Stimulated activated CD8-positive, alpha-beta memory T cell treated with anti-CD3 and anti-CD28 coated beads, Interleukin-15, amount 100 ng/mL, for 24 hours (primary cell): ENCODE measurements around the gene GIT2.
"Not testable (repeated sequence)": the region's sequence is repeated elsewhere in the genome, so short reads cannot be mapped to it uniquely, and the experiment has no call there.

ENCODE experiments used
- DNase-seq: peaks from one replicate; pipeline ENCODE4 v3.0.0-alpha.2; 2020; ENCODE audit warnings: low read depth

Gene GIT2

DNA sequence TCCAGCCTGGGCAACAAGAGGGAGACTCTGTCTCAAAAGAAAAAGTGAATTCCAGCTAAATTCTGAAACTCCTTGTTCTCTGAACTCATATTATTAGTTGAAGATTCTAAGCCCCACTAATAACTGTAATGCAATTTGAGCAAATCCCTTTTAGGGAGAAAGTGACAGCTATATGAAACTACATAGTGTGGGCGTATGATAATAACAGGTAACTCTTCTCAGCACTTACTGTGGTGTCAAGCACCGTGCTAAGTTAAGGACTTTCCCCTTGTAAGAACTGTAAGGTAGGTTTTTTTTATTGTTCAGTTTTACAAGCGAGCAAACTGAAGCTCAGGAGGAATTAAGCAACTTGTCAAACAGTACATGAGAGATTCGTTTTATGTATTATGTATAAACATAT lies 8.4 kb upstream of the GIT2 start:
- no peak for DNase-seq

DNA sequence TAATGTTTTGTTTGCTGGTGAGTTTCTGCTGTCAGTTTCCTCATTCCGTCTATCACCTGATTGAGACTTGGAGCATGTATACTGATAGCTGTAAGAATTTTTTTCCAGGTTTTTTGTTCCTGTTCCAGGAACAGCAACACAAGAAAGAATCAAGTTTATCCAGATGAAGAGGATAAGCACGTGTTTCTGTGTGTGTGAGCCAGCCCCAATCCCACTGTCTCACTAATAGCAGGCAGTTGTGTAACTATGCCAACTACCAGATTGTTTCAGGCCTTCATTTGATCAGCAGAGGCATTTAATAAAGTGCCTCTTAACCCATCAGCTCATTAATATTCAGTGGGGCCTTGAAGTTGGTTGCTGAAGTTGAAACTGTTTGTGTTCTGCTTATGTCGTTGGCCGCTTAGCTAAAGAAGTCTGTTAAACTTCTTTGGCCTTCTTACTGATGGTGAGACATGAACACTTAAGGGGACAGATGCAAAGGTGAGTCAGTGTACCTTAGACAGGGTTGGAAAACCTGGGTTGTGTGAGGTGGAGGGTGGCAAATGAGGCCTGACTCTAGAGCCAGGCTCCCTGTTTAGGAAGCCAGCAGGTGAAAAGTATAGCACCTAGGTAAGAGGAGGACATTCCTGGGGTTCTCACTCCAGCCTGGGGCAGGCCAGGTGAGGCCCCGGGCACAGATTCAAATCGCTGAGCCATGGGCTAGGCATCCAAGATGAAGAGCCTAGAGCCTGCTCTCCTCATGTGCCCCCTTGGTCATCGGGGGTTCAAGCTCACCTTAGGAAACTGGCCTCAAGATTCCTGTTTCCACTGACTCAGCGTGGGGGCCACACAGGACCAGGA lies 6.7 kb upstream of the GIT2 start:
- DNase-seq, result no peak

DNA sequence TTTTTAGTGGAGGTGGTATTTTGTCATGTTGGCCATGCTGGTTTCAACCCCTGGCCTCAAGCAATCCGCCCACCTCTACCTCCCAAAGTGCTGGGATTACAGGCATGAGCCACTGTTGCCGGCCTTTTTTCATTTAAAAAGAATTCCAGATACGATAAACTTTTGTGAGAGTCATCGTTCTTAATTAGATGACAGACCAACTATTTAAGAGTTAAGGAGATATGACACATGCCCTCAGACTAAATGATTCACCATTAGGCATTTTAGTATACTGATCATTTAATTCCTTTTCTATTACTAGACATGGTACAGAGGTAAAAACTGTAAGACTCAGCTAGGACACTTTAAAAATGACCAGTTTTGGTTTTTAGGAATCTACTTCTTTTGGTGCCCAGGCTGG lies 5.4 kb upstream of the GIT2 start:
- no peak for DNase-seq

DNA sequence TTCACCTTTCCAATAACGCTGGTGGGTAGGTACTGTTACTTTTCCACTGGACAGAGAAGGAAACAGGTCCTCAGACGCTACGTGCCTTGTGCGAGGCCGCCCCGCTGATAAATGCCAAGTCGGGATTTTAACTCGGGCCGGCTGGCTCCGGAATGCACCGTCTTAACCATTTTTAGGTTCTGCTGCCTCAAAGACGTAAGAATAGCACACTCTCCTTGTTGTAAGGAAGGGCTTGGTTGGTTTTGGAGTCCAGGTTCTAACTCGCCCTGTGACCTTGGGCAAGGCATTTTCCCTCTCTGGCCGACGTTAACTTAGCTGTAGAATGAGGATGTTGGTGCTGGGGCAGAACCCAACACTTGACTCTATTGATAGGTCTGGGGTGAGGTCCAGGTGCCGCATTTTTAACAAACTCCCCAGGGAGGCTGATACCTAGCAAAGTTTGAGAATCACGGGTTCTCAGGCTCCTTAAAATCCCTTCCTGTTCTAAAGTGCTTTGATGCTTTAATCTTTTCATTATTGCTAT lies 3.9 kb upstream of the GIT2 start:
- no peak for DNase-seq

DNA sequence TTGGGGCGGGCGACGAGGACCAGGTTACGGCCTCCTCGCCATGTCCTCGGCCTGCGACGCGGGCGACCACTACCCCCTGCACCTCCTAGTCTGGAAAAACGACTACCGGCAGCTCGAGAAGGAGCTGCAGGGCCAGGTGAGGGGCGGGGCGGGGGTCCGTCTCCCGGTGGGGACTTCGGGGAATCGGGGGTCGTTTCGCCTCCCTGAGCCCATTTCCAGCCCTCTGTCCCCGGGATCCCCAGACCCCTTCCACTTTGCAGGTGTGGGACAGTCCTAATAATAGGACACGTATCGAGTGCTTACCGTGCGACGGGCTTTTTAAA lies 3.4 kb upstream of the GIT2 start:
- no peak for DNase-seq

DNA sequence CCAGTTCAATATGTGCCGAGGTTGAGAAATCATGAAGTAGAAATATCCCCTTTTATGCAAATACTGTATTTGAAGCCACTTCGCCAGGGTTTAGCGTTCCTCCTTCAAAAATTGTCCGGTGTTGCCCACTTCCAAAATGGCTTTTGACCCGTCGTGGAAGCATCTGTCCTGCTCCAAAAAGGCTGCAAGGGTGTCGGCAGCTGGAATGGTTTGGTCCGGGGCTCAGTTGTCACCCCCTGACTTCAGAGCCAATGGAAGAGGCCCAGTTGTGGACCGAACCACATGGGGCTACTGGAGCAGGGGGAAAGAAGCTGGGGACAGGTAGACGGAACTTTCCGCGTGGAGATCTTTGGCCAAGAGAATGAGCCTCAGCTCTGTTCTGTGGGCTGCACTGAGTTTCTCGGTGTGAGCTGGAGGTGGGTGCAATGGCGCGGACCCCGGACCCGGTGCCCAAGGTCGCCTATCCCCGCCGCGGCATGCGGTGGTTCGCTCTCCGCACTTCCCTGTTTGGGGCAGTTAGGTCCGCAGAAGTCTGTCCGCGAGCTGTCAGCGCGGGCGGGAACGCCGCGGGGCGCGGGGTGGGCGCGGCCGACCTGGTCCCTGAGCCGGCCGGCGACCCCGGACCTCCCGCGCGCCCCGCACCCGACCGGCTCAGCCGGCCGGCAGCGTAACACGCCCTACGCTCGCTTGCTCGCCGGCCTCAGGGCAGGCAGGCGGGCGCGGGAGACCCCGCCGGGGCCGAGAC lies 2.9 kb upstream of the GIT2 start, which contains the start of gene ANKRD13A:
ANKRD13A (plus strand) TSS at position 527 of the 745 bp plus-strand sequence. CDS start 259 bp downstream, outside the sequence.
- peak; percentile 57 for DNase-seq

DNA sequence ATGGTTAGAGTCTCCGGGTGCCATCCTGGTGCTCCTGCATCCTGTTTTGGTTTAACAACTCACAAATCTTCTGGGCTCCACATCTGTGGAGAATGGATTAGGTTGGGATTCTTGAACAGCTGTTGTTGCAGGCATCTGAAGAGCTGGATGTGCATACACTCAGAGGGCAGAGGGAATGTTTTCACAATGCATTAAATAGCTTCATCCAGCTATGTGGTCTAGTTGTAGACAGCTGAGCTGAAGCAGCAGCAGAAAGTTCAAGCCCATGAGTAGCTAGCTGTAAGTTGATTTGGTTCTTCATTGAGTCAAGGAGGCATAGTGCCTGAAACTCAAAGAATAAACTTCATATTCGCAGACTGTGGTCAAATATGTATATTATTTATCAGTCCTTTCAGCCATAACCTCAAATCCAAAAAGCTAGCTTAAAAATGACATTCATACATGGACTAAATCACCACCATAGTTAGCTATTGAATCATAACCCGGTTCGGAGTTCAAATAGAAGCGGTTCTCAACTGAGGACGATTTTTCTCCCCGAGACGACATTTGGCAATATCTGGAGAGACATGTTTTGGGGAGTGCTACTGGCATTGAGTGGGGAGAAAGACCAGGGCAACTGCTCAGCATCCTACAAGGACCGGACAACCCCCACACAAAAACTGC lies 2.2 kb upstream of the GIT2 start:
- no peak for DNase-seq

DNA sequence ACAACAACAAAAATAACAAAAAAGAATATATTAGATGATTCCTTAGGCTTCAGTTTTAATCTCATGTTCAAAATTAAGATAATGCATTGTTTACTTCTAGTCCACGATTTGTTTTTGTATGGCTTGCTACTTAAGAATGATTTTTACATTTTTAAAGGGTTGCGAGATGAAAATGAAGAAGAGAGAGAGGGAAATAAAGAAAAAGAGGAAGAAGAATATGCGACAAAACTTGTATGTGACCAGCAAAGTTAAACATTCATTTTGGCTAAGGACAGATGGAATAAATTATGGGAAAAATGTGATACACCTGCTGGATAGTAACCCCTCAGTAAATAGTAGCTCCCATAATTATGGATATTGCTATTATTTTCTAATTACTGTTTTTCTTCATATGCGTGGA lies 1.2 kb upstream of the GIT2 start:
- DNase-seq, result no peak

DNA sequence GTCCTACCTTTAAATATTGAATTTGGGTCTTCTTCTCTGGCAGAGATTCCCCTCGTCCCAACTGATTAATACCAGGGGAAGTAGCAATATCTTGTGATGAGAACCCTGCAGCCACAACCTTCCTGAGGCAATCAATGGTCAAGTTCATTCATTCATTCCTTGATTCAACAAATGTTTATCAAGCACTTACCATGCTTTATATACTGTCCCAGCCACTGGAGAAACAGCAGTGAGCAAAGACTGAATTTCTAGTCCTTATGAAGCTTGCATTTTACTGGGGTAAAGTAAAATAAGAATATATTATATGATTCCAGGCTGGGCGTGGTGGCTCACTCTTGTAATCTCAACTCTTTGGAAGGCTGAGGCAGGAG lies 300 bp upstream of the GIT2 start:
- DNase-seq, result no peak

DNA sequence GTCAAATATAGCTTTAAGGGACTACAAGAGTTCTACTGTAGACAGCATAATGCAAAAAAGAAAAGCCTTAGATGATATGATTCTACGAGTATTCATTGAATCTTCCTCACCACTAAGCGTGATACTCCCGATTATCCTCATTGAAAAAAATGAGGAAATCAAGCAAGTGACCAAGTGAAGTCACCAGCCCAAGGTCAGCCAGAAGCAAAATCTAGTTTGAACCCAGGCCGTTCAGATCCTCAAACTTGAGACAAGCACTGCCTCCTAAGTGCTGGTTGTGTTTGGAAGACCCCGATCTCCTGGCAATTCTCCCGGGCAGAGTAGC lies 845 bp downstream of the GIT2 start:
- no peak for DNase-seq

DNA sequence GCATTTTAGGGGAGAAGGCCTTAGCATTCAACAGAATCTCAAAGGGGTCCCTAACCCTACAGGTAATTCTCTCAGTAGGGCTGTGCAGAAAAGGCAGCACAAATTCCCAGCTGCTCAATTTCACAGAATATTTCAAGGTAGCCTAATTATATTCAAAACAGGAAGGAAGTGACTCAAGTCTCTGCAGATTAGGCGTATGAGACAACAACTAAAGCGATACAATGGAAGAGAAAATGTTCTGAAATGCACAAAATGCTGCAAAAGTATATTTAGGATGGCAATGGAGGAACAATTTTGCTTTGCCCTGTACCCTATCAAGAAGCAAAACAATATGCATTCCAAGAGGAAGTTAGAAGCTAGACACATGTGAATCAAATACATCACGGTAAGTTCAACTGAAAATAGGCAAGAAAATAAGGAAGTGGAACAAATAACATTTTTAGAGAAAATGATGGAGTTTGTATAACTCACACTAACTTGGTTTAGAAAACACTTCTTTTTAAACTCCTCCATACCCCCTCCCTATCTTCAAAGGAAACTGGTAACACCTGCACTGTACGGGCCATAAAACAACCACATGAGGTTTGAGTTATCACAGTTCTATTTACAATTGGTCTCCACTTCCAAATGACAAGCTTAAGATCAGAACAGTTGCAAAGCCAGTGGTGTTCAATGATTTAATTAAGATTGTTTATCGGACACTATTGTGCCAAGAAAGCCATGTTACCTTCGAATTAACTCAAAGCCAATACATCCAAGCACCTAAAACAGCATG lies 1.6 kb downstream of the GIT2 start:
- DNase-seq, result no peak

DNA sequence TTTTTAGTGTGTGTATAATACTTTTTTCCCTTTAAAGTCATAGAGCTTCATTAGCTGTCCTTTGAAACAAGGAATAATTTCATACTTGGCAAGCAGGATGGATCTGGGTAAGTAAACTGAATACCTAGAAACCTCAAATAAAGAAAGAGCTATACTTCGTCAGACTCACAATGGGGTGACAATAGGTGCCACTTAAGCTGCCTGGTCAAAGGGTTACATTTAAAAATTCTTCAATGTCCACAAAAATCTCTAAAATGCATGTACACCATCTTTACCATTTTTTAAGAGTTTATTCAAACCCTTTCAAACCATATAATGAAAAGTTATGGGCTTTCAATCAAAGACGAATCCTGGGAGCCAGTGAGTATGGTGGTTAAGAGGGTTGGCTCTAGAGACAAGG lies 3.1 kb downstream of the GIT2 start:
- no peak for DNase-seq

DNA sequence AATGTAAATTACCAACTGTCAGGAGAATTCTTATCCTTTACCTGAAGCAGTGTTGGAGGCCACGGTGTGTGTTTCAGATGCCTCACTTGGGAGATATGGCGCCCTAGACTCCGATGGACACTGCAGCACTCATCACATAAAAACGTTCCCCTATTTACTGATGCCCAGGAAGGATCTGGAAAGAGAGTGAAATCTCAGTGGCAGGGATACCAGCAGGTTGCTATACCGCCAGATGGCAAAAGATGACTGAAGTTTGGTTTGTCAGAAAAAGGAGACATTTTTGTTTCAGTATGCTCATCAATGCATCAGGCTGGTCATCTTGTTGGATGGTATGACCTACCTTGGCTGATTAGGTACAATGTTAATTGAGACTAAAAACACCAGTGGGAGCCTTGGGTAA lies 4.6 kb downstream of the GIT2 start:
- DNase-seq, result no peak

DNA sequence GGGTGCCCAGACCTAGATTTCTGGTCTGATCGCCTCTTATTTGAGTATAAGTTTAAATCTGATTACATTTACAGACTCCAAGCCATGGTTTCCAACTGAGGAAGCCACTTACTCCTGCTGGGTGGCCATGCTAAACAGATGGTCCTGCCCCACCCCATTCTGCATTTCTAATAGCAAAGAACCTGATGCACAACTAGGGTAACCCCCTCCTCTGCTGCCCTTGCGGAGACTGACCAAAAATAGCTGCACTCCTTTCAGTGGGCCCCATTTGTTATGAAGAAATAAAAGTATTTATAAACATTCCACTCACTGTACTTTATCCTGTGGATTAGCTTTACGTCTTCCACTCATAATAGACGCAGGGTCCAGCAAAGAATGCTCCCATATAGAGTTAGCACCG lies 6.8 kb downstream of the GIT2 start:
- no peak for DNase-seq

DNA sequence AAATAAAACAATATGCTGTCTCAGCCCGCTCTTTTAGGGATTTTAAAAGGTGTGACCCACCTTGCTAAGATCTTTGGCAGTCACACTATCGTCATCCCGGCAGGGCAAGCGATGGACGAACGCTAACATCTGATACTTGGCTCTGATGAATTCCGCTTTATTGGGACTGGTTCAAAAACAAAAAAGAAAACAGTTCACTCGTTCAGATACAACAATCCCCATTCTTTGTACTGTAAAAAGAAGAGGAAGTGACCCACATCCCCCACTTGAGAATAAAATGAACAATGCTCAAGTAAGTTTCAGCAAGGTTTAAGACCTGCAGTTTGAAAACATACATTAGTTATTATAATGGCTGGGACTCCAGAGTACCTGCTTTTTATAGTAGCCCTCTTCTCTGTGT lies 7.3 kb downstream of the GIT2 start:
- DNase-seq, result no peak

DNA sequence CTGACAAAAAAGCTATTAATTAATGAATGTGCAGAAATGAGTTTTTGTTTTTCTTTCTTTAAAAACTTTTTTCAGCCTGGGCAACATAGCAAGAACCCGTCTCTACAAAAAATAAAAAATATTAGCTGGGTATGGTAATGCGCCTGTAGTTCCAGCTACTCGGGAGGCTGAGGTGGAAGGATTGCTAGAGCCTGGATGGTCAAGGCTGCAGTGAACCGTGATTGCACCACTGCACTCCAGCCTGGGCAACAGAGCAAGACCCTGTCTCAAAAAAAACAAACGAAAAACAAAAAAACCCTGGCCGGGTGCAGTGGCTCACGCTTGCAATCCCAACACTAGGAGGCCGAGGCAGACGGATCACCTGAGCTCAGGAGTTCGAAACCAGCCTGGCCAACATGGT lies 7.9 kb downstream of the GIT2 start:
- no peak for DNase-seq

DNA sequence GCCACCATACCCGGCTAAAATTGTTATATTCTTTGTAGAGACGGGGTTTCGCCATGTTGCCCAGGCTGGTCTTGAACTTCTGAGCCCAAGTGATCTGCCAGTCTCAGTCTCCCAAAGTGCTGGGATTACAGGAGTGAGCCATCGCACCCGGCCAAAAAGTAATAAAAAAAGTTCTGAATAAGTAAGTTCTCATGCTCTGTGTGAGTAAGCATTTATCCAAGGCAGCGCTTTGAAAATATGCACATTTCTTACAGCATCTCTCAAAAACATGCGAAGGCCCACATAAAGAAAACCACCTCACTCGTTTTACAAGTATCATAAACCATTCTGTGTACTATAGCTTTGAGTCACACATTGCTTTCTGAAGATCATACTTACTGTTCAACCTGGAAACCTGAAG lies 8.6 kb downstream of the GIT2 start:
- no peak for DNase-seq

DNA sequence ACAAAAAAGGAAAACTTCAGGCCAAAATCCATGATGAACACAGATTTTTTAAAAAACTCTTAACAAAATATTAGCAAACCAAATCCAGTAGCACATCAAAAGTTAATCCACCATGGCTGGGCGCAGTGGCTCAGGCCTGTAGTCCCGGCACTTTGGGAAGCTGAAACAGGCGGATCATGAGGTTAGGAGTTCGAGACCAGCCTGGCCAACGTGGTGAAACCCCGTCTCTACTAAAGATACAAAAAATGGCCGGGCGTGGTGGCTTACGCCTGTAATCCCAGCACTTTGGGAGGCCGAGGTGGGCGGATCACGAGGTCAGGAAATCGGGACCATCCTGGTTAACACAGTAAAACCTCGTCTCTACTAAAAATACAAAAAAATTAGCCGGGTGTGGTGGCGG lies 9.9 kb downstream of the GIT2 start:
- DNase-seq, result not testable (repeated sequence)

DNA sequence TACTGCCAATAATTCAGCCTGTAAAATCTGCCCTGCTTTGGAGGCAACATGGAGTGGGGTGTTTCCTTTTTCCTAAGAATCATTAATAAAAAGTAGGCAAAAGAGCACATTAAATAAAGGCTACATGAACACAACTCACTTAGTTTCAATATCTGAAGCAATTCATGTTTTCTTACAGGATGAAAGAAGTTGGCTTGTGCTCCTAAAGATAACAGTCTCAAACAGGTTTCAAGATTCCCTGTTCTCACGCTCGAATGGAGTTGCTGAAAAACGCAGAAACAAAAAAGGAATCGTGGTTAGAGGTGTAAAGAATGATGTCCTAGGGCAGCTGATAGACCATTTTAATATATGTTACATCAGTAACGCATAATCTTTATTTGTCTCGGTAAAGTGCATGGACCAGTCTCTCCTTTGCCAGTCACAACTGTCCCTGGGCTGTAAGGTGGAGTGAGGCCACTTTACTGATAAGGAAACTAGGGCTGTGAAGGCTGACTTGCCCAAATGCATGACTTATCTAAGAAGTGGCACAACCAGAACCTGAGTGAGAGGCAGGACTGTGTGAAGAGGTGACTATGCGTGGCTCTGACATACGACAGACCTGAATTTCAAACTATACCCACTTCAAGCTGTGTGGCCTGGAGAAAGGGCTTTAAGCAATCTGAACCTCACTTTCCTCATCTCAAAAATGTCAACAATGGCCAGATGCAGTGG lies 12.6 kb downstream of the GIT2 start:
- no peak for DNase-seq

DNA sequence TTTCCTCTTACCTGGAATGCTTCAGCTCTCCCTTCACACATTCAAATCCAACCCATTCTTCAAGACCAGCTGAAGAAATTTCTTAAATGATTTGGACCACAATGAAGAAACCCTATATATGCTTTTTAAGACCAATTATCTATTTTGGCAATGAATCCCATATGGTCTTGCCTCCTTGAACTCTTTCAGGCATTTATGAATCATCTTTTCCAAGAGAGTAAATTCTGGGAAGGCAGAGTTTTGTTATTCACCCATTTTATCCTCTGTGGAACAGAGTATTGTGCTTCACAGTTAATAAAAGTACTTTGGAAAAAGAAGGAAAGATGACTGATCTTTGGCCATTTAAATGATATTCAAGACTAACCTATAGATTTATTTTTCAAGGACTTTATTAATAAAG lies 14.0 kb downstream of the GIT2 start:
- no peak for DNase-seq

DNA sequence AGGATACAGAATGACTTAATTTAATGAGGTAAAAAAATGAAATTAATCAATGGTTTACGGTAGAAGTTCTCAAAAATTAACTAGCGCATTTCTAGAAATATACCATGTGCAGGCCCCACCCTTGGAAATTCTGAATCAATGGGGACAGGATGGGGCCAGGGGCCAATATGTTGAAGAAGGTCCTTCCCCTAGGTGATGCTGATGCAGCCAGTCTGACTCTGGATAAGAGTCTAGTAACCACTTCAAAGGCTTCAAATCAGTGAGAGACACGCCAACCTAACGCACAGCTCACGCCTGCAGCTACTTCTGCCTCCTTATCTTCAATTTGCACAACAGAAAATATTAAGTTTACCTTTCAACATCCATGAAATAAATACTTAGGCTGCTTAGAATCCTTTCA lies 14.9 kb downstream of the GIT2 start:
- no peak for DNase-seq

DNA sequence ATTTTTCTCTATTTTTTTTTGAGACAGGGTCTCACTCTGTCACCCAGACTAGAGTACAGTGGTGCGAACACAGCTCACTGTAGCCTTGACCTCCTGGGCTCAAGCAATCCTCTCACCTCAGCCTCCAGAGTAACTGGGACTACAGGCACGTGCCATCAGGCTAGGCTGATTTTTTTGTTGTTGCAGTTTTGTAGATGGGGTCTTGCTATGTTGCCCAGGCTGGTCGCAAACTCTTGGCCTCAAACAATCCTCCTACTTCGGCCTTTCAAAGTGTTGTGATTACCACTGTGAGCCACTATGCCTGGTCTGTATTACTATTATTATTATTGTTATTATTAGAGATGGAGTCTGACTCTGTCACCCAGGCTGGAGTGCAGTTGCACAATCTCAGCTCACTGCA lies 23.3 kb downstream of the GIT2 start:
- DNase-seq, result no peak
